ENCODE measurements around the gene SH3TC2.

SH3TC2 gene

DNA sequence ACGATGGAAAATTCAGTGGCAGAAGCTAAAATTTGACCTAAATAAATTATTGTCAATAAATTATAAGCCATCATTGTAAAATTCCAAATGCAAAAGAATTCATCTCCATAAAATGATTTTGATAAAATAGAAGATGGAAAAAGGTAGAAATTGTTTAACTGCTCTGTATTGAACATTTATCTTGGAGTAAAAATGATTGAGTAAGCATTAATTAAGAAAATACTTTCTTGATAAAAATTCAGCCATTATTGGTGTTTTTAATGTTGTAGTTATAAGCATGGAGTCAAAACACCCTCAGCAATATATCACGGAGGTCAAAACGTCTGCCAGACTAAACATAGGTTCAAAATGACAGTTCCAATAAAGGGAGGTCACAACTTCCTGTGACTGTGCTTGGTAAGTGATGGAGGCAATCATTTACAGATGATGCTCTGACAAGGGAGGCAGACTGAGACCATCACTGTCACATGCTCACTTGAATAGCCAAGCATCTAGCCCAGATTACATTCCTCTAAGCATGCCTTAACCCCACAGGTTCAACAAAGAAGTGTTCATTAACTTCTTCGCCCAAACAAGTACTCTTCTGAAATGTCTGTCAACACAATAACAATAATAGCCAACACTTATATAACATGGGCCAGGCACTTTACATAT is 69.5 kb downstream of the SH3TC2 start:
- peaks cover 0 to 2% of the 10 kb centered on the region in 2 donors for H3K27me3 ChIP-seq (ENCODE audit: control insufficient read depth in 1 of 2, insufficient read depth in 2 of 2, low read length in 2 of 2)
- H3K36me3 ChIP-seq (ENCODE audit: control insufficient read depth in 1 of 2, insufficient read depth in 2 of 2, low read length in 2 of 2), result no peaks in the 10 kb centered on the region
- H3K27ac ChIP-seq (ENCODE audit: low read depth, low read length), result no peak overlapping the region
- no peak overlapping the region for H3K9ac ChIP-seq (ENCODE audit: low read depth in 1 of 2, low read length in 2 of 2)
- H3K4me1 ChIP-seq (ENCODE audit: control insufficient read depth in 1 of 2, insufficient read depth in 2 of 2, low read length in 2 of 2), result no peaks in the 10 kb centered on the region
- no peaks in the 10 kb centered on the region for H3K9me3 ChIP-seq (ENCODE audit: control insufficient read depth in 1 of 2, low read length in 2 of 2)
- H3K4me3 ChIP-seq (ENCODE audit: low read depth in 1 of 2, low read length in 2 of 2), result no peak overlapping the region

DNA sequence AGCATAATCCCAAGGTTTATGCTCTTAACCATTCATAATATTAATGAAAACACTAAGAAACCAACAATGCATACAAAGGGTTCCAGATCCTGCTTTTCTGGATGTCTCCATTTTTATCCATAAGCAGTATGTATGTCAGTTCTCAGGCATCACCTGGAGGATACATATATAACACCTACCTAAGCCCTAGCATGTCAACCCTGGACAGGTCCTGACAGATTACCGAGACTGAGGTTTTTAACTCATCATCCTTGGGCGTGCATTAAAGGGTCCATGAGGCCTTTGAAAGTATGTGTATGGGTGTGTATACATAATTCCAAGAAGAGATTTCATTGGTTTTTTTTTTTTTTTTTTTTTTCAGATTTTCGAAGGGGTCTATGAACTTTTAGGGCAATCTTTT is 70.6 kb downstream of the SH3TC2 start:
- Histone ChIP-seq H3K27ac (ENCODE audit: low read depth, low read length) (no peak overlapping the region), H3K9me3 (ENCODE audit: control insufficient read depth in 1 of 2, low read length in 2 of 2) (no peaks in the 10 kb centered on the region), H3K4me3 (ENCODE audit: low read depth in 1 of 2, low read length in 2 of 2) (no peak overlapping the region), H3K36me3 (ENCODE audit: control insufficient read depth in 1 of 2, insufficient read depth in 2 of 2, low read length in 2 of 2) (no peaks in the 10 kb centered on the region), H3K9ac (ENCODE audit: low read depth in 1 of 2, low read length in 2 of 2) (no peak overlapping the region), H3K27me3 (ENCODE audit: control insufficient read depth in 1 of 2, insufficient read depth in 2 of 2, low read length in 2 of 2) (no peaks in the 10 kb centered on the region), H3K4me1 (ENCODE audit: control insufficient read depth in 1 of 2, insufficient read depth in 2 of 2, low read length in 2 of 2) (no peaks in the 10 kb centered on the region)

DNA sequence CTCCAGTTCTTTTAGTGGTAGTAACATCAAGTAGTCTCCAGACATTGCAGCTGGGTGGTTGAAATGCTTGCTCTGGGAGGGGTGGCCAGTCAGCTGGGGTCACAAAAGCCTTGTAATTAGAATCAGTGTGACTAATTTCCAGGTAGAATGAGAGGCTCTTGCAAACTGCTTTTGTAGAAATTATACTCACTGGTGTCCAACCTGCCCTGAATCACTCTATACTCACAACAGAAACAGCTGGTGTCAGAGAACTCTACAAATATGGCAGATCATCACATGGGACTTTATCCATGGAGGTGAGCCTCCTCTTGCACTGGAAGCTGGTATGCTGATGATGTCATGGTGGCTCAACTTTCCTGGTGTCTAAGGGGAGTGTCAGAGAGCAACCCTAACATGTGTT is 71.3 kb downstream of the SH3TC2 start:
- Histone ChIP-seq H3K27me3 (ENCODE audit: control insufficient read depth in 1 of 2, insufficient read depth in 2 of 2, low read length in 2 of 2) (no peaks in the 10 kb centered on the region), H3K4me1 (ENCODE audit: control insufficient read depth in 1 of 2, insufficient read depth in 2 of 2, low read length in 2 of 2) (no peaks in the 10 kb centered on the region), H3K27ac (ENCODE audit: low read depth, low read length) (no peak overlapping the region), H3K9me3 (ENCODE audit: control insufficient read depth in 1 of 2, low read length in 2 of 2) (no peaks in the 10 kb centered on the region), H3K4me3 (ENCODE audit: low read depth in 1 of 2, low read length in 2 of 2) (no peak overlapping the region), H3K9ac (ENCODE audit: low read depth in 1 of 2, low read length in 2 of 2) (no peak overlapping the region), H3K36me3 (ENCODE audit: control insufficient read depth in 1 of 2, insufficient read depth in 2 of 2, low read length in 2 of 2) (no peaks in the 10 kb centered on the region)

GRCh38 chr5:148990817-148991216 is 72.0 kb downstream of the SH3TC2 start:
- H3K36me3 ChIP-seq (ENCODE audit: control insufficient read depth in 1 of 2, insufficient read depth in 2 of 2, low read length in 2 of 2), result no peaks in the 10 kb centered on the region
- no peak overlapping the region for H3K9ac ChIP-seq (ENCODE audit: low read depth in 1 of 2, low read length in 2 of 2)
- no peaks in the 10 kb centered on the region for H3K9me3 ChIP-seq (ENCODE audit: control insufficient read depth in 1 of 2, low read length in 2 of 2)
- no peaks in the 10 kb centered on the region for H3K27me3 ChIP-seq (ENCODE audit: control insufficient read depth in 1 of 2, insufficient read depth in 2 of 2, low read length in 2 of 2)
- H3K4me3 ChIP-seq (ENCODE audit: low read depth in 1 of 2, low read length in 2 of 2), result no peak overlapping the region
- no peak overlapping the region for H3K27ac ChIP-seq (ENCODE audit: low read depth, low read length)
- no peaks in the 10 kb centered on the region for H3K4me1 ChIP-seq (ENCODE audit: control insufficient read depth in 1 of 2, insufficient read depth in 2 of 2, low read length in 2 of 2)

GRCh38 chr5:148989567-148989966 is 73.3 kb downstream of the SH3TC2 start:
- no peak overlapping the region for H3K27ac ChIP-seq (ENCODE audit: low read depth, low read length)
- H3K4me3 ChIP-seq (ENCODE audit: low read depth in 1 of 2, low read length in 2 of 2), result no peak overlapping the region
- no peak overlapping the region for H3K9ac ChIP-seq (ENCODE audit: low read depth in 1 of 2, low read length in 2 of 2)
- H3K36me3 ChIP-seq (ENCODE audit: control insufficient read depth in 1 of 2, insufficient read depth in 2 of 2, low read length in 2 of 2), result no peaks in the 10 kb centered on the region
- H3K9me3 ChIP-seq (ENCODE audit: control insufficient read depth in 1 of 2, low read length in 2 of 2), result no peaks in the 10 kb centered on the region
- H3K4me1 ChIP-seq (ENCODE audit: control insufficient read depth in 1 of 2, insufficient read depth in 2 of 2, low read length in 2 of 2), result no peaks in the 10 kb centered on the region
- no peaks in the 10 kb centered on the region for H3K27me3 ChIP-seq (ENCODE audit: control insufficient read depth in 1 of 2, insufficient read depth in 2 of 2, low read length in 2 of 2)

- Histone ChIP-seq H3K9me3 (ENCODE audit: control insufficient read depth in 1 of 2, low read length in 2 of 2) (no peaks in the 10 kb centered on the region), H3K9ac (ENCODE audit: low read depth in 1 of 2, low read length in 2 of 2) (no peak overlapping the region), H3K27ac (ENCODE audit: low read depth, low read length) (no peak overlapping the region), H3K36me3 (ENCODE audit: control insufficient read depth in 1 of 2, insufficient read depth in 2 of 2, low read length in 2 of 2) (no peaks in the 10 kb centered on the region), H3K4me1 (ENCODE audit: control insufficient read depth in 1 of 2, insufficient read depth in 2 of 2, low read length in 2 of 2) (no peaks in the 10 kb centered on the region), H3K4me3 (ENCODE audit: low read depth in 1 of 2, low read length in 2 of 2) (no peak overlapping the region), H3K27me3 (ENCODE audit: control insufficient read depth in 1 of 2, insufficient read depth in 2 of 2, low read length in 2 of 2) (no peaks in the 10 kb centered on the region)
These were observed 74.5 kb downstream of the SH3TC2 start for GRCh38 chr5:148988328-148988727.

DNA sequence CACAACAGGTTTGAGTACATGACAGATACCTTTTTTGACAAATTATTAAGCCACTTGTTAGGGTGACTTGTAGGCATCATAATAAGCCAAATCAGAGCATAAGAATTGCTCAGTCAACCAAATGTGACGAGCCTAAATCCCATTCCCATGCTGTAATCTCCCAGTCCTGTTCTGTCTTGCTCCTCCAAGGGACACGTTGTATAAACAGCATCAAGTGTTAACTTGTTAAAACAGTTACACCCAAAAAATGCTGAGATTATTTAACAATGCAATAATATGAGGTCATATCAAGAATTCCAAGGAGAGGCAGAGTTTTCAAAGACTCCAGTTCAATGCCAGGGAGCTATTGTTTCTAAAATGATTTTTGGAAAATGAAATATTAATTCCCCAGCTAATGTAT is 76.2 kb downstream of the SH3TC2 start:
- Histone ChIP-seq H3K4me1 (ENCODE audit: control insufficient read depth in 1 of 2, insufficient read depth in 2 of 2, low read length in 2 of 2) (no peaks in the 10 kb centered on the region), H3K4me3 (ENCODE audit: low read depth in 1 of 2, low read length in 2 of 2) (no peak overlapping the region), H3K9ac (ENCODE audit: low read depth in 1 of 2, low read length in 2 of 2) (no peak overlapping the region), H3K27me3 (ENCODE audit: control insufficient read depth in 1 of 2, insufficient read depth in 2 of 2, low read length in 2 of 2) (no peaks in the 10 kb centered on the region), H3K9me3 (ENCODE audit: control insufficient read depth in 1 of 2, low read length in 2 of 2) (no peaks in the 10 kb centered on the region), H3K27ac (ENCODE audit: low read depth, low read length) (no peak overlapping the region), H3K36me3 (ENCODE audit: control insufficient read depth in 1 of 2, insufficient read depth in 2 of 2, low read length in 2 of 2) (no peaks in the 10 kb centered on the region)

GRCh38 chr5:148984345-148984744 is 78.5 kb downstream of the SH3TC2 start:
- Histone ChIP-seq H3K9ac (ENCODE audit: low read depth in 1 of 2, low read length in 2 of 2) (no peak overlapping the region), H3K36me3 (ENCODE audit: control insufficient read depth in 1 of 2, insufficient read depth in 2 of 2, low read length in 2 of 2) (no peaks in the 10 kb centered on the region), H3K4me3 (ENCODE audit: low read depth in 1 of 2, low read length in 2 of 2) (no peak overlapping the region), H3K27me3 (ENCODE audit: control insufficient read depth in 1 of 2, insufficient read depth in 2 of 2, low read length in 2 of 2) (no peaks in the 10 kb centered on the region), H3K4me1 (ENCODE audit: control insufficient read depth in 1 of 2, insufficient read depth in 2 of 2, low read length in 2 of 2) (no peaks in the 10 kb centered on the region), H3K27ac (ENCODE audit: low read depth, low read length) (no peak overlapping the region), H3K9me3 (ENCODE audit: control insufficient read depth in 1 of 2, low read length in 2 of 2) (no peaks in the 10 kb centered on the region)

- H3K27ac ChIP-seq (ENCODE audit: low read depth, low read length), result no peak overlapping the region
- no peaks in the 10 kb centered on the region for H3K9me3 ChIP-seq (ENCODE audit: control insufficient read depth in 1 of 2, low read length in 2 of 2)
These were observed 81.5 kb downstream of the SH3TC2 start for GRCh38 chr5:148981353-148981752.

DNA sequence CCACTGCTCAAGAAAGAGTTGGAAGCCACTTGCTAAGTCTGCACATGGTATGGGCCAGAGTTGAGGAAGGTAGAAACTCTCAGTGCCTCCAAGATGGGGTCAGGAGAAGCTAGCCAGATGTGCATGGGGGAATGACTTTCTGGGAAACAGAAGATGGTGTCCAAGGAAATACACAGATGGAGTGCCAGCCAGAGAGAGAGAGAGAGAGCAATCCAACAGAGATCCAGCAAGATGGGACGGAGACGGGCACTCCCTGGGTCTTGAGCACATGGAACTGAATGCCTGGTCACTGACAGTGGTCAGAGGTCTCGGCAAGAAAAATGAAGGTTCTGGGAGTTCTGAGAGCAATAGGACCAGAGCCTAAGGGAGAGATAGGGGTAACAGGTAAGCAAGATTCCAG is 82.1 kb downstream of the SH3TC2 start:
- no peak overlapping the region for H3K9ac ChIP-seq (ENCODE audit: low read depth in 1 of 2, low read length in 2 of 2)
- H3K27me3 ChIP-seq (ENCODE audit: control insufficient read depth in 1 of 2, insufficient read depth in 2 of 2, low read length in 2 of 2), result no peaks in the 10 kb centered on the region
- no peak overlapping the region for H3K4me3 ChIP-seq (ENCODE audit: low read depth in 1 of 2, low read length in 2 of 2)
- H3K36me3 ChIP-seq (ENCODE audit: control insufficient read depth in 1 of 2, insufficient read depth in 2 of 2, low read length in 2 of 2), result no peaks in the 10 kb centered on the region
- H3K9me3 ChIP-seq (ENCODE audit: control insufficient read depth in 1 of 2, low read length in 2 of 2), result no peaks in the 10 kb centered on the region
- H3K4me1 ChIP-seq (ENCODE audit: control insufficient read depth in 1 of 2, insufficient read depth in 2 of 2, low read length in 2 of 2), result no peaks in the 10 kb centered on the region
- H3K27ac ChIP-seq (ENCODE audit: low read depth, low read length), result no peak overlapping the region

More at GRCh38 chr5:148981353-148981752, 81.5 kb downstream of the SH3TC2 start:
- Histone ChIP-seq H3K36me3 (ENCODE audit: control insufficient read depth in 1 of 2, insufficient read depth in 2 of 2, low read length in 2 of 2) (no peaks in the 10 kb centered on the region), H3K27me3 (ENCODE audit: control insufficient read depth in 1 of 2, insufficient read depth in 2 of 2, low read length in 2 of 2) (no peaks in the 10 kb centered on the region), H3K9ac (ENCODE audit: low read depth in 1 of 2, low read length in 2 of 2) (no peak overlapping the region), H3K4me1 (ENCODE audit: control insufficient read depth in 1 of 2, insufficient read depth in 2 of 2, low read length in 2 of 2) (no peaks in the 10 kb centered on the region), H3K4me3 (ENCODE audit: low read depth in 1 of 2, low read length in 2 of 2) (no peak overlapping the region)
